UCSD-AML1 (cell line): ENCODE measurements around the gene KMT2D.
A peak's percentile ranks its signal among the peaks of the same experiment; 100 is the strongest.

Experiments
- DNase-seq: peaks from one replicate; lab custom pipeline; 2025; ENCODE audit not compliant: unreplicated experiment; lab: John Stamatoyannopoulos, UW

The KMT2D gene, protein sequence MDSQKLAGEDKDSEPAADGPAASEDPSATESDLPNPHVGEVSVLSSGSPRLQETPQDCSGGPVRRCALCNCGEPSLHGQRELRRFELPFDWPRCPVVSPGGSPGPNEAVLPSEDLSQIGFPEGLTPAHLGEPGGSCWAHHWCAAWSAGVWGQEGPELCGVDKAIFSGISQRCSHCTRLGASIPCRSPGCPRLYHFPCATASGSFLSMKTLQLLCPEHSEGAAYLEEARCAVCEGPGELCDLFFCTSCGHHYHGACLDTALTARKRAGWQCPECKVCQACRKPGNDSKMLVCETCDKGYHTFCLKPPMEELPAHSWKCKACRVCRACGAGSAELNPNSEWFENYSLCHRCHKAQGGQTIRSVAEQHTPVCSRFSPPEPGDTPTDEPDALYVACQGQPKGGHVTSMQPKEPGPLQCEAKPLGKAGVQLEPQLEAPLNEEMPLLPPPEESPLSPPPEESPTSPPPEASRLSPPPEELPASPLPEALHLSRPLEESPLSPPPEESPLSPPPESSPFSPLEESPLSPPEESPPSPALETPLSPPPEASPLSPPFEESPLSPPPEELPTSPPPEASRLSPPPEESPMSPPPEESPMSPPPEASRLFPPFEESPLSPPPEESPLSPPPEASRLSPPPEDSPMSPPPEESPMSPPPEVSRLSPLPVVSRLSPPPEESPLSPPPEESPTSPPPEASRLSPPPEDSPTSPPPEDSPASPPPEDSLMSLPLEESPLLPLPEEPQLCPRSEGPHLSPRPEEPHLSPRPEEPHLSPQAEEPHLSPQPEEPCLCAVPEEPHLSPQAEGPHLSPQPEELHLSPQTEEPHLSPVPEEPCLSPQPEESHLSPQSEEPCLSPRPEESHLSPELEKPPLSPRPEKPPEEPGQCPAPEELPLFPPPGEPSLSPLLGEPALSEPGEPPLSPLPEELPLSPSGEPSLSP (N-terminal part only)

DNA sequence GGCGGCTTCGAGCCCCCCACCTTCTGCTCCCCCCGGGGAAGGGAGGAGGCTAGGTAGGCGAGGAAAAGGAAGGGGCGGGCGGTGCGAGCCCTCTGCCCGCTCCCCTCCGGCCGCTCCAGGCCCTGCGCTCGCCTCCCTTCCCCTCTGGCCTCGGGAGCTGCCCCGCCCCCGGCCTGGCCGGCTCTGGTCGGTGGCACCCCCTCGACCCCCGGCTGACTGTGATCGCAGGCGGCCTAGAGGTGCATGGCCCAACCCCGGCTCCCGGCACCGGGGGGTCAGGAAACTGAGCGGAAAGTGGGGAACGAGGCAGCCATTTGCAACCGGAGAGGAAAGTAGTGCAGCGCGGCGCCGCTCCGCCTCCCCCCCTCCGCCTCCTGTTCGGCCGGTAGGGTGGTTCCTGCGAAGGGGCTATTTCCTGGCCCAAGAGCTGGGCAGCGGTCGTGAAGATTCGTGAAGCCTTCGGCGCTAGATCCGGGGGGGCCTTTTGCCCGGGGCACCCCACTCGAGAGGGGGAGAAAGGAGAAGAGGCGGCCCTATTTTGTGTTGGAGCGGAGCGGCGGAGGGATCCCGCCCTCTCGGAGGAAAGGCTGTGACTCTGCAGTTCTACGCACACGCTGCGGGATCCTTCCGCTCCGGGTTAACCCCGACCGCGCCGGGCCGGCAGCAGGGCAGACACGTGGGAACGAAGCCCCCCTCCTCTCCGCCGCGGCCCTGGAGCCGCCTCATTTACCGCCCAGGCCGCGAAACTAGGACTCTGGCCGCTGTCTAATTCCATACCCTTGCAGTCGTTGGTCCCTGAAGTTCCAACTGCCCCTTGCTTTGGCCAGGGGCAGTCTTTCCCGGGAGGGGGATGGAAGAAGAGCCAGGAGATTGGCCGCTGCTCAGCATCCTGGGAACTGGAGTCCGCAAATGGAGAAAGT, at the start of gene KMT2D:
TSS of gene KMT2D (minus strand) at position 558 of the 920 bp plus-strand sequence. CDS start 5,470 bp downstream, outside the sequence.
- peak; percentile 91 for DNase-seq

DNA sequence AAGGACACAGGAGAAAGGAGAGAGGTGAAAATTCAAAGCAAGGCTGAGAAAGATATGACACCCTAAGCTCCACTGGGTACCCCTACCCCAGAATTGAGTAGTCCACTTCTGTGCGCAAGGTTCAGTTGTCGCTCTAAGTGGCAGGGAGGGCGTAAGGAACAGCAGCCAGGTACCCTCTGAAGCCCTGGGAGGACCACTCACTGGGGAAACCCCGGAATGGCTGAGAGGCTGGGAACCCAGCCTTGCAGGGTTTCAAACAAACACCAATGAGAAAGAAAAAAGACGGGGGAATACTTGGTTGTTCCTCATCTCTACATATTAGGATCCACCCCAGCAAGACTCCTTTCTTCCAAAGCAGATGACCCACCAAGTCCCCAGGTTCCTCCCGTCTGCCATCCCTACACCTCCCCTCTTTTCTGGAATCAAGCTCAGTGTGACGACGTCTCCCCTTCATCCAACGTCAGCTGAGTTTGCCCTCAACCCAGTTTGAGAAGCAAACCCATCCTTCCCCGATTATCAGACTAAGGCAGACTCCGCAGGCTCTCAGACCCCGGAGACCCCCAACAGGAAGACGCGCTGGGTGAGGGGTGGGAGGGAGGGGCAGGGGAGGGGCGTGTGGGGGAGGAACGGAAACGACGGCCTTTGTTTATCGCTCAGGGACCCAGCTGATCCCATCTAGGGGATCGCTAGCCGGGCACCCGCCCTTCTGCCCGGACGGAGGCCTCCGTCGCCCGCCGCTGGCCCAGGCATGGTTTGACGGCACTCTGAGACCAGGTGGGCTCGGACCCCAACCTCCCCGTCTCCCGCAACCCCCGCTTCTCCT, 49.3 kb upstream of the KMT2D start:
- no peak for DNase-seq

DNA sequence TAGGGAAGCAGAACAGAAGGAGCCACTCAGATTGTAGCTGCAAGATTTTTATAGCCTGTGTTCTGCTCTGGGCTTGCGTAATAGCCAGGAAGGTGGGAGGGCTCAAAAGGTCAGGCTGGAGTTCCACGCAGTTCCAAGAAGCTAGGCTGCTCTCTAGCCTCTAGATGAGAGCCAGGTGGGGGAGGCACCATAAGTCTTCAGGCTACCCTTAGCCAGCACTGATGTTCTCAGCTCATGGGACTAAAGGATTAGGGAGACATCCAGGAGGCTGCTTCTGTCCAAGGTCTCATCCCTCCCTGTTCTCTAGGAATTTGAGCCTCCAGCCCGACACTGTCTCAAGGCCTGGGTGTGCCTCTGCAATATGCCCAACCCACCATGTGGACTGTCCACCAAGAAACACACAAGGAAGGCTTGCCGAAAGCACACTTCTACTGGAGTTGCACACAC, 48.4 kb upstream of the KMT2D start:
- DNase-seq, result peak; percentile 53

DNA sequence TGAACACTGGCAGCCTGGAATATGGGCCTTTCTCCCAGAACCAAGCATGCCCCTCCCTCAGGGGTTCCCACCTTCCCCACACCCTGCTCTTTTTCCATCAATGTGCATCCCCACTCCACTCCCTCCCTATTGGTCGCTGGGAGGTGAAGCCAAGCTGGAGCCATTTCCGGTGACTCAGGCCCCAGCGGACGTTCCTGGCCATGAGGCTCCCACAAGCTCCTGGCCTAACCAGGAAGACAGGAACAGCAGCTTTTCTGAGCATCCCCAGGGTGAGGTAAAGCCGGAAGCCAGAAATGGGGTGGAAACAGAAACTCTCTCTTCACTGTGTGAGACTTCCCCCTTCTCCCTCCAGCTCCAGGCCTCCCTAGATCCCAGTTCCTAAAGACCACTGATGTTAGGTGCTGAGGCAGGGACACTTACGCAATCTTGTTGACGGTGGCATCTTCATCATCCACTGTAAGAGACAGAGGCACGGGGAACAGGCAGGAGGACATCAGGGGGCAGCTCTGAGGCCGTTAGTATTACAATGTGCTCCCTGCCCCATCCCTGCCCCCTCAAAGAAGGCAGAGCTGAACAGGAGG, 45.0 kb upstream of the KMT2D start:
- no peak for DNase-seq

DNA sequence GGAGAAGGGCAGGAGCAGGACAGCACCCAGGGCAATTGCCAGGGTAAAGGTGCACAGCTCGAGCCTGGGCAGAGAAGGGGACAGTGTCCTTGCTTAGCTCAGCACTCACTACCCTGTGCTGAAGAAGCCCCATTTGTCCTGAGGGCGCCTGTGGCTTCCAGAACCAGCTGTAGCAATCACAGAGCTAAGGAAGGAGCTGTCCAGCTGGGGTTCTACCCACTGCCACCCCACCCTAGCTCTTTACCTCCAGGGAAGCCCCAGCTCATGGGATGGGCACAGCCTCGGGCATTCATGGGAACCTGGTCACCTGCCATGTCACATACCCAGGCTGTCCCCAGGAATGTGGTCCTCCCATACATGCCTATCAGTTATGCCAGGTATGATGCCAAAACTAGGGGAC, 44.2 kb upstream of the KMT2D start:
- no peak for DNase-seq

DNA sequence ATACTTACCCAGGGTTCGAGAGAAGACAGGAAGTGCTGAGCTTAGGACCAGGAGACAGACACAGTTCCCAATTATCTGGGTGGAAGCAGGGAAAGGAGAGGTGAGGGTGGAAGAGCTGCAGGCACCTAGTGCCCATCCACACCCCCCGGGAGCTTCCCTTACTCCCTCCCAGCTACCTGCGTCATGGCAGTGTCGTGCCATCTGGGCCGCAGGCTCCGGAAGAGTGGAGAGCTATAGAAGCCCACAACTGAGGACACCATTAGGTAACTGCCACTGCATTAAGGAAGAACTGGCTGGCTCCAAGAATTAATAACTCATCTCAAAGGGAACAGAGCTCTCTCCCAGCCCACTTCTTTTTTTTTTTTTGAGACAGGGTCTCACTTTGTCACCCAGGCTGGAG, 39.8 kb upstream of the KMT2D start:
- no peak for DNase-seq

DNA sequence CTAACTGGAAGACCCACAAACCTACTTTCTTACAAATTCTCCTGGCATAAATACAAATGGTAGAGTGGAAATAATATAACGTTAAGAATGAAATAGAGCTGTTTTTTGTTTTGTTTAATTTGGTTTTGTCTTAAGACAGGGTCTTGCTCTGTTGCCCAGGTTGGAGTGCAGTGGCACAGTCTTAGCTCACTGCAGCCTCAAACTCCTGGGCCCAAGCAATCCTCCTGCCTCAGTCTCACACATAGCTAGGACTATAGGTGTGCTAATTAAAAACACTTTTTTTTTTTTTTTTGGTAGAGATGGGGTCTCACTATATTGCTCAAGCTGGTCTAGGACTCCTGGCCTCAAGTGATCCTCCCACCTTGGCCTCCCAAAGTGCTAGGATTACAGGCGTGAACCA, 38.1 kb upstream of the KMT2D start:
- no peak for DNase-seq

DNA sequence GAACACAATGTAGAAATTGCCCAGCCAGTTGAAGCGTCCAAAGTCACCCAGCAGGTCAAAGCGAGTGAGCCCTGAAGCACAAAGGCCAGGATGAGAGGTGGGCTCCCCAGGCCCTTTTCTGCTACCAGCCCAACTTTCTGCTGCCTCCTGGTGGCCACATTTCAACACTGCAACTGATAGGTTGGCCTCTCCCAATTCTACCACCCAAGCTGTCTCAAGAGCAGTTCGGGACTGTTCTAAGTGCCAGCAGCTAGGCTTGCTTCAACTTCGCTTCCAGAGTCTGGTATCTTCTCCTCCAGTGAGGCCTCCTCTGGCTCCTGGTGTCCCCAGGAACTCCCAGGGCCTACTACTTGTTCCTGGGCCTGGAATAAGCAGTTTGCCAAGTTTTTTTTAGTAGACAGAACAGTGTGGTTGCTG, 37.4 kb upstream of the KMT2D start:
- DNase-seq, result peak; percentile 52

DNA sequence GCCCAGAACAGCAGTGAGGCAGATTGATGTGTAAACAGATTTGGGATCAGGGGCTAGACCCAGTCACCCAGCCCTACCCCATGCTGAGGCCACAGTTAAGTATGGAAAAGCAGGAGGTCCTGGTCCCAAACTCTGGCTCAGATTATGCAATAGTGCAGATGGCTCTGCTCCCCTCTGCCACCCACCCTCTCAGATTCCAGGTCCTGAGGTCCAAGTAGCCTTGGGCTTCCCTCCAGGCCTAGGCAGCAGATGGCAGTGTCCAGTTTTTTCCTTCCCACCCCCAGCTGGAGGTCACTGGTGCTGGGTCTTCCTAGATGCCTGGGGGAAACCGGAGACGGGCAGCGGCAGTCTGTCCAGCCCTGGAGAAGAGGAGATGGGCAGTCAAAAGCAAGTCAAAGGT, 36.8 kb upstream of the KMT2D start:
- no peak for DNase-seq

DNA sequence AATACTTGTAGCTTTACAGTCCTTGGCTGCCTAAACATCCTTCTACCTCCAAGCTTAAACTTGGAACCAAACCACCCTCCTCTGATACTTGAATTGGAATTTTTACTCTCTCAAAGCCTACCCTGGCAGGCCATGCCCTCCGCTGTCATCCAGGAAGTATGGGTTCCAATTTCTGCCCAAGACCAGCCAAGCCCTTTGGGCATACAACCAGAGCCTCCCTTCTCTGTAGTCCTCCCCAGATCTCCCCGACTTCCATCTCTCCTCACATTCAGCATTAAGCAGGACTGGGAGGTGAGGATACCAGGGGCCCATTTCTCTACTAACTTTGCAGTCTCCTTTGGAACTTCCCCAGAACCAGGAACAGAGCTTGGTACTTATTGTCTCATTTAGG, 34.4 kb upstream of the KMT2D start:
- no peak for DNase-seq

DNA sequence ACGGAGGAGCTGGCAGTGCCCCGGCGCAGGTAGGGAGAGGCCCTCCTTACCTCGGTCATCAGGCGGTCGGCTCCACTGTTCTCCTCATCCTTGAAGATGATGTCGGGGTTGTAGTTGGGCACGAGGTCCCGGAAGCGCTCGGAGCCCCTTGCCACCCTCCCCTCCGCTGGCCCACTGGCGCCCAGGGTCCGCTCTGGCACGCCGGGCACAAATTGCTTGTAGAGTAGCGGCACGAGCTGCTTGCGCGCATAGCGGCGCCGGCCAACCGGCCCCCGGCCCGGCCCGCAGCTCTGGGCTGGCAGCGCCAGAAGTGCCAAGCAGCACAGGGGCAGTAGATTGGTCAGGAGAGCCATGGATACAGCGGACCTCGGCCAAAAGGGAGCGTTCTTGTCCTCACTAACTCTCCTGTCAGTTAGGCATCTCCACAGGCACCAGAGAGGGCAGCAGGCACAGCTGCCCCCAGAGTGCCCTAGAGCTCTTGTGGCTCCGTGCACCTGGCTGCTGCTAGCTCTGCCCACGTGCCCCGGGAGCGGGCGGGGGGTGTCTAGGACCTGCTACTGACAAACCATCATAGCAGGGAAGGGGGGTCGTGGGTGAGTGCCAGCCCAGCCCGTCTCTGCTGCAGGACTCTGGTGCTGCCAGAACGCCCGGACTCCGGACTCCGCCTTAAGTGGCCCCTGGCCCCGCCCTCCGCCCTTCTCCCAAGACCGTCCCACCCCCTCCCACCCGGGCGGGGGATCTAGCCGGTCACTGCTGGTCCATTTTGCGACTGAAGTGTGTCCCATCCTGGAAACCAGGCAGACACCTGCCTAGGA, 33.8 kb upstream of the KMT2D start, which contains the start of gene DHH:
TSS of gene DHH (minus strand) at position 642 of the 815 bp plus-strand sequence. CDS start at position 353, 289 bp downstream.
- DNase-seq, result no peak

DNA sequence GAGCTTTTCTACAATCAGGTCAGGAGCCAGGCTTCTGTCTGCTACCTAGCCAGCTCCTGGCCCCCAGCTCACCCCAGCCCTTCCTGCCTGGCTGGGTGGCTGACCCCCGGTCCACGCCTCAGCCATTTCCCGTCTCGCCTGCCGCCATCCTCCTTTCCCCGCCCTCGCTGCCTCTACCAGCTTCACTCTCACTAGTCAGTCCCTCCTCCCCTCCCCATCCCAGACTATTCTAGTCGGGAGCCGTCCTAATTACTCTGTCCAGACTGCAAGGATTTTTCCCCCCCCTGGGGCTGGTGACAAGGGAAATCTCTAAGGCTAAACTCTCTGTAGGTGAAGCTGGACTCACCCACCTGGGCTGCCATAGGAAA, 33.2 kb upstream of the KMT2D start:
- no peak for DNase-seq

DNA sequence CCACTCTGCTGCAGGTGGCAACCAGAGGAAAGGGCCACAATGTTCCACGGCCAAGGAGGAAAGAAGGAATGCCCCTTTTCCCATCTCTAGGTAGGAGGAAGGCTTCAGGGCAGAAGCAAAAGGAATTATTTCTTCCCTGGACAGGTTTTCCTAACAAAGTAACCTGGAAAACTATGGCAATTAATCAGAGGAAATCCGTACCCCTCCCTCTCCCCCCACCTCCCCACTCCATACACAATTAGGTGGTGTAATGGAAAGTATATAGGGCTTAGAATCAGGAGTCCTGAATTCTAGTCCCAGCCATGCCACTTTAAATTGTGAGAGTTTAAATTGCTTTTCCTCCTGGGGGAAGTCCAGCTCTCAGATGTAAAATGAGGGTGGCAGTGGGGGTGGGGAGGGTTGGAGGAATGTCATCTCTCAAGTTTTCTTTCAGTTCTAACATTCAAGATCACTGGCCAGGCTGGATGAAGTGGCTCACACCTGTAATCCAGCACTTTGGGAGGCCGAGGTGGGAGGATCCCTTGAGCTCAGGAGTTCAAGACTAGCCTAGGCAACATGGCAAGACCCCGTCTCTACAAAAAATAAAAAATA, 32.3 kb upstream of the KMT2D start:
- no peak for DNase-seq

DNA sequence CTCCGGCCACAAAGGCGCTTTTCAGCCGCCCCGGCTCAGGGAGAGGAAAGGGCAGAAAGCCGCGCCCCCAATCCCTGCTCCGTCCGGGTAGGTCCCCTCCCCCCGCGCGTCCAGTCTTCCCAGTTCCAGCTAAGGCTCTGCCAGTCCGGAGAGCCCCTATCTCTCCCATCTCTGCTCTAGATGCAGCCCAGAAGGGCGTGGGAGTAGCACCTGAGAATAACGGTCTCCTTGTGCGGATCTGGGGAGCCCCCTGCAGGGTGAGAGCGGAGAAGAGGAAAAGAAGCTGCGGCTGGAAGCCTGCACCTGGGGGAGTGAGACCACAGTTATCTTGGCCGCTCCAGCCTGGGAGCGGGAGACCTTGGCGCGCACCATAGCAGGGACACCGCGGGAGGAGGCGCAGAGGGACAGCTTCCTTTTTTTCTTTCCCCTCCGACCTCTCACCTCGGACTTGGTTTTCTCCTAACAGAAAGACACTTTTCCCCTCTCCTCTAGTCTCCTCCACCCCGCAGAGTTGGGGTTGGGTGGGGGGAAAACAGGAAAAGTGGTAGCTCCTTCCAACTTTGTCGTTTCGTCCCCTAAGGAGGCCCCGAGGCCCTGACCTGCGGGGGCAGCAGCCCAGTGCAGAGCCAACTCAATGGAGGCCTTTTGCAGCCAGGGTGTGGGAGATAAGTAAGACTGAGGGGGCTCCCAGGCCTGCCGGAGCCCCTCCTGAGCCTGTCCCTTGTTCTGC, 31.7 kb upstream of the KMT2D start:
- peak; percentile 60 for DNase-seq

DNA sequence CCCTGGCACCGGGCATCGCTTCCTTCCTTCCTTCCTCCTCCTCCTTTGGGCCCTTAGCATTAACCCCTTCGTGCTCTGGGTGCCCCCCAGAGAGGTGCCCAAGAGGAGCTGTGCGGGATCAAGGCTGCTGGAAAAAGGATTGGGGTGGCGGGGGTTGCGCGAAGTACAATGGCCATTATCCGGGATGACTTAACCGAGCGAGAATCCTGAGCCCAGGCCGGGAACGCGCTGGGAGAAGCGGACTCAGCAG, 31.2 kb upstream of the KMT2D start:
- DNase-seq, result no peak

DNA sequence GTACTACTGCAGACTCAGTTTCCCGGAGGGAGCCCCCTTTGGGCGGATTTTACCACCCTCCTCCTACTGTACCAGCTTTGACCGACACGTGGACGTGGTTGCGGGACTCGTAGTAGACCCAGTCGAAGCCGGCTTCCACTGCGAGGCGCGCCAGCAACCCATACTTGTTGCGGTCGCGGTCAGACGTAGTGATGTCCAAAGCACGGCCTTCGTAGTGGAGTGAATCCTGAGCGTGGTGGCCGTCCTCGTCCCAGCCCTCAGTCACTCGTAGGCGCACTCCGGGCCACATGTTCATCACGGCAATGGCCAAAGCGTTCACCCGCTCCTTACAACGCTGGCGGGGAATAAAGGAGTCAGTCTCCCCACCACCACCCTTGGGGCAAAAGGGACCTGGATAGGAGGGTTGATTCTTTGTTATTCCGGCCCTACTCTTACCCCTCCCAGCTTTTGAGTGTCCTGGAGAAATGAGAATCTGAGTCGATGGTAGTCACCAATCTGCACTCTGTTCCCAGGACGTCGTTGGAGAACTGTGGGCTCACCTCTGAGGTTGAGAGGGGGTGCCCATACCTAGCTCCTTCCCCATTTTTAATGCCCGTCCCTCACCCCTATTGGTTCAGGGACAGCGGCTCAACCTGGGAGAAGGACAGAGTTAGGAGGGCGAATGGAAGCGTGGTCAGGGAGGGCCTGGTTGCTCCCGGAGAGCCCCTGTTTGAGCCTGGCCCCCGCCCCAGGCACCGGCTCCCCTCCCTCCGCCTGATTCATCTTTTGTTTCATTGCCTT, 30.7 kb upstream of the KMT2D start:
- DNase-seq, result no peak
